ENCODE results near the gene SEC24C.
"Not testable (repeated sequence)": the region's sequence is repeated elsewhere in the genome, so short reads cannot be mapped to it uniquely, and the experiment has no call there.

SEC24C gene

DNA sequence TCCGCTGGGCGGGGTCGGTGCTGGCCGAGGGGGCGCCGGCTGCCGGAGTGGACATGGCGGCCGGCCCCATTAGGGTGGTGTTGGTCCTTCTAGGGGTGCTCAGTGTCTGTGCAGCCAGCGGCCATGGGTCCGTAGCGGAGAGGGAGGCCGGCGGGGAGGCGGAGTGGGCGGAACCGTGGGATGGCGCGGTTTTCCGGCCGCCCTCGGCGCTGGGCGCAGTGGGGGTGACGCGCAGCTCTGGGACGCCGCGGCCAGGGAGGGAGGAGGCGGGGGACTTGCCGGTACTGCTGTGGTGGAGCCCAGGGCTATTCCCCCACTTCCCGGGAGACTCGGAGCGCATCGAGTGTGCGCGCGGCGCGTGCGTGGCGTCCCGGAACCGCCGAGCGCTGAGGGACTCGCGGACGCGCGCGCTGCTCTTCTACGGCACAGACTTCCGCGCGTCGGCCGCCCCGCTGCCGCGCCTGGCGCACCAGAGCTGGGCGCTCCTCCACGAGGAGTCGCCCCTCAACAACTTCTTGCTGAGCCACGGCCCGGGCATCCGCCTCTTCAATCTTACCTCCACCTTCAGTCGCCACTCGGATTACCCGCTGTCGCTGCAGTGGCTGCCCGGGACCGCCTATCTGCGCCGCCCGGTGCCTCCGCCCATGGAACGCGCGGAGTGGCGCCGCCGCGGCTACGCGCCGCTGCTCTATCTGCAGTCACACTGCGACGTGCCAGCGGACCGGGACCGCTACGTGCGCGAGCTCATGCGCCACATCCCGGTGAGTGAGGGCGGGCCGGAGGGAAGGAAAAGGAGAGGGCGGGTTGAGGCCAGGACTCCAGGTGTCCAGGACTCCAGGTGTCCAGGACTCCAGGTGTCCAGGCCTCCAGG lies 28.3 kb downstream of the SEC24C start:
- DNase-seq: peak; percentile 50

DNA sequence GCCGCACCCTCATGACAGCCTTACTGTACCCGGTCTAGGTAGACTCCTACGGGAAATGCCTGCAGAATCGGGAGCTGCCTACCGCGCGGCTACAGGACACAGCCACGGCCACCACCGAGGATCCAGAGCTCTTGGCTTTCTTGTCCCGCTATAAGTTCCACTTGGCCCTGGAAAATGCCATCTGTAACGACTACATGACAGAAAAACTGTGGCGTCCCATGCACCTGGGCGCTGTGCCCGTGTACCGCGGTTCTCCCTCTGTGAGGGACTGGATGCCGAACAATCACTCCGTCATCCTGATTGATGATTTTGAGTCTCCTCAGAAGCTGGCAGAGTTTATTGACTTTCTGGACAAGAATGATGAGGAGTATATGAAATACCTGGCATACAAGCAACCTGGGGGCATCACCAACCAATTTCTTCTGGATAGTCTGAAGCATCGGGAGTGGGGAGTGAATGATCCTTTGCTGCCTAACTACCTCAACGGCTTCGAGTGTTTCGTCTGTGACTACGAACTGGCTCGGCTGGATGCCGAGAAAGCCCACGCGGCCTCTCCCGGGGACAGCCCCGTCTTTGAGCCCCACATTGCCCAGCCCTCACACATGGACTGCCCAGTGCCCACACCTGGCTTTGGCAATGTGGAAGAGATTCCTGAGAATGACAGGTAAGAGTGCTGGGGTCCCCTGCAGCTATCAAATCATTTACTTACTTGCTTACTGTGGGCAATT lies 29.1 kb downstream of the SEC24C start:
- no peak for DNase-seq

DNA sequence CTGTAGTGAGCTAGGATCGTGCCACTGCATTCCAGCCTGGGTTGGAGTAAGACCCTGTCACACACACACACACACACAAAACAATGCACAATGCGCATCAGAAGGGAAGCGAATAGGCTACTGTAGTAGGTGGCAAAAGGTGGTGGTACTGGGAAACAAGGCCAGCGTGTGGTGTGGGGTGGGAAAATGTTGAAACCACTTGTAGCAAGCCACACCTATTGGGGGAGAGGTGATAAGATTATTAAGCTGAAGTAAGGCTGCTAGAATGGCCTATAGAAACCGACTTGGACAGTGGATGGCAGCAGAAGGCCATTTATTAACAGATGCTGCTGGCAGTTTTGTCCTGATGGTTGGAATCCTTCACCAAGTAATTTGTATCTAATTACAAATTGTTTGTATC lies 30.5 kb downstream of the SEC24C start:
- no peak for DNase-seq

DNA sequence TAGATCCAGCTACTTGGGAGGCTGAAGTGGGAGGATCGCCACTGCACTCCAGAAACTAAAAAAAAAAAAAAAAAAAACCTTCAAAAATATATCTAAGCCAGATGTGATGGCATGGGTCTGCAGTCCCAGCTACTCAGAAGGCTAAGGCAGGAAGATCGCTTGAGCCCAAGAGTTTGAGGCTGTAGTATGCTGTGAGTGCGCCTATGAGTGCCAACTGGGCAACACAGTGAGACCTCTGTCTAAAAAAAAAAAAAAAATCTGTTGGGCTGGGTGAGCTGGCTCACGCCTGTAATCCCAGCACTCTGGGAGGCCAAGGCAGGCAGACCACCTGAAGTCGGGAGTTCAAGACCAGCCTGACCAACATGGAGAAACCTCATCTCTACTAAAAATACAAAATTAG lies 34.8 kb downstream of the SEC24C start:
- DNase-seq: no peak

DNA sequence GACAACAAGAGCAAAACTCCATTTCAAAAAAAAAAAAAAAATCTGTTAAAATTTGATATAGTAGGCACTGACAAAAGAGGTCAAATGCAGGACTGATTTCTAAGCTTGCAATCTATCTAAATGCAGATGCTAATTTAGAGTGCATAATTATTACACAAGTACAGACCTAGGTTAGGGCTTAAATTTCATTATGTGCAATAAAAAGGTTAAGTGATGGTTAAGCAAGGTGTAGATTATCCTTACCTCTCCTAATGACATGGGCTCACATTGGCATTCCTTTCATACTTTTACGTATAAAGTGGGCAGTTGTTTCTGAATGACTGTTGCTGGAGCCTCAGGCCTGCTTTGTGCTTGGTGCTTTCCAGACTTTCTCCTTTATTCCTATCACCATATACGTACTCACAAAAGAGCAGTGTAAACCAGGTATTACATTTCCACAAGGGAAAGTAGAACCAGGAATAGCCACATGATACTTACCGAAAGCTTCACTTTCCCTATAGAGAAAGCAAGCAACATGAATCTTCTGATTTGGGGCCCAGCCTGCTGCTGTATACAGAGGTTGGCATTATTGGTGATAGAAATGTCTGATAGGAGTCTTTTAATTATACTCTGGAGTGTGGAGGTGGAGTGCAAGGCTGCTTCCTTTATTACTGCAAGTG lies 35.5 kb downstream of the SEC24C start:
- DNase-seq: no peak

DNA sequence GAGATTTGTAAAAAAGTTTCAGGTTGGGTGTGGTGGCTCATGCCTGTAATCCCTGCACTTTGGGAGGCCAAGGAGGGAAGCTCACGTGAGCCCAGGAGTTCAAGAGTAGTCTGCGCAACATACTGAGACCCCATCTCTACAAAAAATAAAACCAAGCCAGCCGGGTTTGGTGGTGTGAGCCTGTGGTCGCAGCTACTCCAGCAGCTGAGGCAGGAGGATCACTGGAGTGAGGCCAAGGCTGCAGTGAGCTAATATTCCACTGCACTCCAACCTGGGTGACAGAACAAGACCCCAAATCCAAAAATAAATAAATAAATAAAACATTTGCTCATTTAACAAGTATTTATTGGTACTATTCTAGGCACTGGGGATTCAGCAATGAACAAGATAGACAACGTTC lies 36.1 kb downstream of the SEC24C start:
- DNase-seq: no peak

DNA sequence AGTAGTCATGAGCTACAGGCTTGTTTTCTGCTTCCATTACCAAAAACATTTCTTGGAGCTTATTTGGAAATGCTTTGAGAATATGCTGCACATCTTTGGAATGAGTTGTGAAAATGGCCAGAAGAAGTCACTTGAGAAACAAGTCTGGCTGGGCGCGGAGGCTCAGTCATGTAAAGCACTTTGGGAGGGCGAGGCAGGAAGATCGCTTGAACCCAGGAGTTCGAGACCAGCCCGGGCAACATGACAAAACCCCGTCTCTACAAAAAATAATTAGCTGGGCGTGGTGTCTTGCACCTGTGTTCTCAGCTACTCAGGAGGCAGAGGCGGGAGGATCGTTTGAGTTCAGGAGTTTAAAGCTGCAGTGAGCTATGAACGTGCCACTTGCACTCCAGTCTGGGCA lies 36.8 kb downstream of the SEC24C start:
- DNase-seq: no peak

DNA sequence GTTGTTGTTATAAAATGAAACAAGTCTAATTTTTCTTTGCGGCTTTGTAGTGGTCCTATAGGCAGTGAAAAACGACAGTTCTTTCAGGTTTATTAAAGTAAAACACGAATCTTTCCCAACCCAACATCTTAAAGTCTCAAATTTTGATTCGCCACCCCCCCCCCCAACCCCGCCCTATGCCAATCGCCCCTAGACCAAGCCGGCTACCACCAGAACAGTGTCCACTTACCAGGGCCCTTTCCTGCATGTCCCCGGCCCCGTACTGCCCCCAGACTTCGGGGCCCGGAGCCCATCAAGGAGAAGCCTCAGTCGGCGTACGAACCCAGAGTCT lies 37.3 kb downstream of the SEC24C start:
- DNase-seq: no peak

DNA sequence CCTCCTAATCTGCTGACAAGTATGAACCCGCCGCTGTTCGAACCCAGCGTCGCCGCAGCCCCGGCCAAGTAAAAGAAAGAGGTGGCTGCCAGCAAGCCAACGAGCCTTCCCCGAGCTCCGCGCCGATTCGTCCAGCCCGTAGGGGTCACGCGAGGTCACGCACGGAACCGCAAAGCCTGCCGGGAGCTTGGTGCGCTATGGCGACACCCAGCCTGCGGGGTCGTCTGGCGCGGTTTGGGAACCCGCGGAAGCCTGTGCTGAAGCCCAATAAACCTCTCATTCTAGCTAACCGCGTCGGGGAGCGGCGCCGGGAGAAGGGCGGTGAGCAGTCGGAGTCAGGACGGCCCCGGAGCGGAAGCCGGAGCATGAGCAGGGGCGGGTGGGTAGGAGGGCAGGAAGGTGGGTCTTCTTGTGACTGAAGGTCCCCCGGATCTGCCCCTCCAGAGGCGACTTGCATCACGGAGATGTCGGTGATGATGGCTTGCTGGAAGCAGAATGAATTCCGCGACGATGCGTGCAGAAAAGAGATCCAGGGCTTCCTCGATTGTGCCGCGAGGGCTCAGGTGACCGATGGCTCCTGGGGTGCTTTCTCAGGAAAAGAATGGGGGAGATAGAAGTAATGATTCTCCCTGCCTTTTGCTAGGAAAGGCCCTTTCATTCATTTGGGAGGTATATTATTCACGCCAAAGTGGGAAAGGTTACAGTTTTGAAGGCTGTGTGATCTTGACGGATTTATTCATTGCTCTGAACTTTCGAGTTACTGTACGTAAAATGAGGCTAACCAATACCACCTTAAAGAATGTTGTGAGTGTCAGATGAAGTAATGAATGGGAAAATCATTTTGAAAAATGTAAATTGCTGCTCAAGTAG lies 37.9 kb downstream of the SEC24C start, which contains the start of gene CHCHD1:
CHCHD1 (plus strand) TSS at position 170 of the 870 bp plus-strand sequence; CDS start at position 198, 28 bp downstream.
- peak; percentile 78 for DNase-seq

DNA sequence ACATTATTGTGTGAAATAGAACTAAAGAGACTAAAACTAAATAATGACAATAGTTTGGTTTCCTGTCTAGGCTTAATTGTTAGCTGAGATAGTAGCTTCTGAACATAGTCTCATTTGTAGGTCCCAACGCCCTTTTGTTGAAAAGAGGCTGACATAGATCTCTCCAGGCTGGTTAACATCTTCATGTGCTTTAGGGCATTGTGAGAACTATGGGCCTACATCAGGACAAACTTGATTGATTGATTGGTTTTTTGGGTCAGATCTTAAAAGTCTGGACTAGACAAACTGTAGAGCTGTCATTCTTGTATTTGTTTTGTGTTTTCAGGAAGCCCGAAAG lies 38.5 kb downstream of the SEC24C start:
- DNase-seq: no peak

DNA sequence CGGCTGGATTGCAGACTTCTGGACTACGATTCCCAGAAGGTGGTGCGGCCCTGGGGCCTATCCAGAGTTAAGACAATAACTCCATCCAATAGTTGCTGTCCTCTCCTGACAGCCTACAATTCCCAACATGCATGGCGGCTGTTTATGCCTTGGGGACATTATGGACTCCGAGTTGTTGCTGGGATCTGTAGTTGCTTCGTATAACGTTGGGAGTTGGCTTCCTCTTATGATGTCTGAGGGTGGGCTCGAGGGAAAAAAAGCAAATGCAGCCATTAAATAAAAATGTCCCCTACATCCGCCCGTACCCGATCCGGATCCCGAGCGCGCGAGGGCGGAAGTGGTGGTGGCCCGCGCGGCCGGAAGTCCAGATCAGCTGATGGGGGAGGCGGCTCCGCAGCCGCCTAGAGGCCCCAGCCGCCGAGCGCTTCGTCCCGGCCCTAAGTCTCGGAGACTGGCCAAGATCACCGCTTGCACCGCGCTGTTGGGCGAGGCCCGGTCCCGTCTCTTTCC lies 41.1 kb downstream of the SEC24C start, which contains the start of gene ZSWIM8:
ZSWIM8 (plus strand) TSS at position 396 of the 510 bp plus-strand sequence. CDS start 273 bp downstream, outside the sequence.
- peak; percentile 88 for DNase-seq

DNA sequence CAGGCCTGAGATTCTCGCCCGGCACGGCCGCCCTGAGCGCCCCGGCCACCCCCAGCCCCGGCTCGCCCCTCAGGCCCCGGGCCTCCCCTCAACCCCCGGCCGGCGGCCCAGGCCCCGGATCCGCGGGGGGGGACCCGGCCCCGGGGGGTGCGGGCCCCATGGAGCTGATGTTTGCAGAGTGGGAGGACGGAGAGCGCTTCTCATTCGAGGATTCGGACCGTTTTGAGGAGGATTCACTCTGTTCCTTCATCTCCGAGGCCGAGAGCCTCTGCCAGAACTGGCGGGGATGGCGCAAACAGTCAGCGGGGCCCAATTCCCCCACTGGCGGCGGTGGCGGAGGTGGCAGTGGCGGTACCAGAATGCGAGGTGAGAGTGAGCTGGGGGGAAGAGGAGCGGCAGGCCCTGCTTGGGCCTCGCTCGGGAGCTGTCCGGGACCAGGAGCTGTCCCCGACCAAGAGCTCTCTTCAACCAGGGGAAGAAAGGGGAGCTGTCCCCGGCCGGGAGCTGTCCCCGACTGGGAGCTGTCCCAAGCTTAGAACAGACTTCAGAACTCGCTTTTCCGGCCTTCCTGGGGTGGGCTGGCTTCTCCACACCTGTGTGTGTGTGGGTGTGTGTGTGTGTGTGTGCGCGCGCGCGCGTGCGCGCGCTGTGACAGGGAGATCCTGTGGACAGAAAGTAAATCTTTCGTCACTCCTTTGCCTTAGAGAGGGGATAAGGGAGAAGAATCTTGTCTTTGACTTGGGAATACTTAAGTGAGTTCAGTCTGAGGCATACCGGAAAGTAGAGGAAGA lies 41.7 kb downstream of the SEC24C start:
- DNase-seq: no peak

DNA sequence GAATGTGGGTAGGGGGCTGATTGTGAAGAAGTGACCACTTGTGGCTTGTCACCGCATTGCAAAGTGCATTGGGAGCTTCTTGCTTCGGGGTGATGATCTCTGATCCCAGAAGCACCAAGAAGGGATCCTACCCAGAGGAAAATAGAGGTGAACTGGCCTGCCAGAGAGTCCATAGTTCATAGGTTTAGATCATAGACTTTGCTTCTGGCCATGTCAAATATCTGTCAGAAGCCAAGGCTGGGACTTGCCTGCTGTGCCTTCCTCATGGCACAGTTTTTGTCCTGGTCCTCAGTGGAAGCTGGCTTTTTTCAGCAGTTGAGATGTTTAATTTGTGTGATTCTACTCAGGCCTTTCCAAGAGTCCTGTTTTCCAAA lies 42.3 kb downstream of the SEC24C start:
- DNase-seq: no peak

DNA sequence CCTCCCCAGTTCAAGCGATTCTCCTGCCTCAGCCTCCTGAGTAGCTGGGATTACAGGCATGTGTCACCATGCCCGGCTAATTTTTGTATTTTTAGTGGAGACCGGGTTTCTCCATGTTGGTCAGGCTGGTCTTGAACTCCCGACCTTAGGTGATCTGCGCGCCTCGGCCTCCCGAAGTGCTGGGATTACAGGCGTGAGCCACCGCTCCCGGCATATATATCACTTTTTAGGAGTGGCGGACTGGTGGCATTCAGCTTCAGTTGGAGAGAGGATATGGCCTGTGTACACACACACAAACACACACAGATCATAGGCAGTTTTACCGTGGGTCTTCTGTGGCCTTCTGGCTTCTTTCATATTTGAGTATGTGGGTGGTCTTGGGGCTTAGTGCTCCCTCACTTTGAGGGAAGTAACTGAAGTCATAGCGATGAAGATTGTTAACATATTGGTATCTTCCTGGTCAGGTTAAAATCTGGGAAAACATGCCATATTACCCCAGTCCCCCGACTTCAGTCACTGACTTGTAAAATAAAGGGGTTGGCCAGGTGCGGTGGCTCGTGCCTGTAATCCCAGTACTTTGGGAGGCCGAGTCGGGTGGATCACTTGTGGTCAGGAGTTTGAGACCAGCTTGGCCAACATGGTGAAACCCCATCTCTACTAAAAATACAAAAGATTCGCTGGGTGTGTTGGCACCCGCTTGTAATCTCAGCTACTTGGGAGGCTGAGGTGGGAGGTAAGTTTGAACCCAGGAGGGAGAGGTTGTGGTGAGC lies 43.0 kb downstream of the SEC24C start:
- DNase-seq: not testable (repeated sequence)

DNA sequence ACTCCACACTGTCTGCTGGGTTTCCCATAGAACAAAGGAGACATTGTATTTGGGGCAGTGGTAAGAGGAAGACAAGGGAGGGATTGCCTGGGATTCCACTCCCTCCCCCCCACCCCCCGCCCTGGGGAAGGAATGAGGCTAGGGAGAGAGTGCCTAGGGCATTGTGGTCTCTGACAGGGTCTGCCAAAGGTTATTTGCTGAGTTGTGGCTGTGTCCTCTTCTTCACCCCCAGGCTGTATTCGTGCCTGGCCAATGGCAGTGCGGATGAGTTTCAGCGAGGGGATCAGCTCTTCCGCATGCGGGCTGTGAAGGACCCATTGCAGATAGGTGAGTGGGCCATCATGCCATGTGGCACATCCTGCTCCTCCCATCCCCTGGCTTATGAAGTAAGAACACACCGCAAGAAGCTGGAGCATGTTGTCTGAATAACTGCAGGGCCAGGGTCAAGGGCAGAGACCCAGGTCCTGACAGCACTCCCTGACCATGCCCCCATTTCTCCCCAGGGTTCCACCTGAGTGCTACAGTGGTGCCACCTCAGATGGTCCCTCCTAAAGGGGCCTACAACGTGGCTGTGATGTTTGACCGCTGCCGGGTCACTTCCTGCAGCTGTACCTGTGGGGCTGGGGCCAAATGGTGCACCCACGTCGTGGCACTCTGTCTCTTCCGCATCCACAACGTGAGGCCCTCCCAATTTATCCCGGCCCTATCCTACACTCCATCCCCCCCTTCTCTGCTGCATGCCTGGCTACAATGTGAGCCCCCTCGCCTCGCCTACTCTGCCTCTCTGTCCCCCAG lies 44.9 kb downstream of the SEC24C start:
- no peak for DNase-seq

DNA sequence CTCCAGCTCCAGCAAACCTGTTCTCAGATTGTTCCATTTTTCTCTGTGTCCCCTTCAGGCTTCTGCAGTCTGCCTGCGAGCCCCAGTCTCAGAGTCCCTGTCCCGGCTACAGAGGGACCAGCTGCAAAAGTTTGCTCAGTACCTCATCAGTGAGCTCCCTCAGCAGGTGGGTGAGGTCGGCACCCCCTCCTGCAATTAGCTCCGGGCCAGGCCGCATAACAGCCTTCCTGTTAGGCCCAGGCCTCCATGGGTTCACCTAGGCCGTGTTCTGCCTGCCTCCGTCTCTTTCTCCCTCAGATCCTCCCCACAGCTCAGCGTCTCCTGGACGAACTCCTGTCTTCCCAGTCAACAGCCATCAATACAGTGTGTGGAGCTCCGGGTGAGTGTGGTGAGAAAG lies 45.5 kb downstream of the SEC24C start:
- no peak for DNase-seq

DNA sequence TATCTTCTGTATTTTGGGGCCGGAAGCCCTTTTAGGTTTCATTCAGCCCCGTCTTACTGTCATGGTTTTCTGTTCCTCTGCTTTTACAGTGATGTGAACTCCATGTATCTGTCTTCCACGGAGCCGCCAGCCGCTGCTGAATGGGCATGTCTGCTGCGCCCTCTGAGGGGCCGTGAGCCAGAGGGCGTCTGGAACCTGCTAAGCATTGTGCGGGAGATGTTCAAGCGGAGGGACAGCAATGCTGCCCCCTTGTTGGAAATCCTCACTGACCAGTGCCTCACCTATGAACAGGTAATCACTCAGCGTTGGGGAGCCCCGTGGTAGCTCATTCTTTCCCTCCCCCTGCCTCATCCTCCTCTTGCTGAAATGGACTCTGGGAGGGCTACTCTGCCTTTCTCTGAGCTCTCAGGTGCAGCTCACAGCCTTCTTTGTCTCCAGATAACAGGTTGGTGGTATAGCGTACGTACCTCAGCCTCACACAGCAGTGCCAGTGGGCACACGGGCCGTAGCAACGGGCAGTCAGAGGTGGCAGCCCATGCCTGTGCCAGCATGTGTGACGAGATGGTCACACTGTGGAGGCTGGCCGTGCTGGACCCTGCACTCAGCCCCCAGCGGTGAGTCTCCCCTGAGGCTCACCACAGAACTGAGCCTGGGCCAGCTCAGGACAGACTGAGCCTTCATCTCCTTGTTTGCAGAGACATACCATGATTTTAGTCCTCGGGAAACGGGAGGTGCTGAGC lies 46.9 kb downstream of the SEC24C start:
- DNase-seq: no peak

DNA sequence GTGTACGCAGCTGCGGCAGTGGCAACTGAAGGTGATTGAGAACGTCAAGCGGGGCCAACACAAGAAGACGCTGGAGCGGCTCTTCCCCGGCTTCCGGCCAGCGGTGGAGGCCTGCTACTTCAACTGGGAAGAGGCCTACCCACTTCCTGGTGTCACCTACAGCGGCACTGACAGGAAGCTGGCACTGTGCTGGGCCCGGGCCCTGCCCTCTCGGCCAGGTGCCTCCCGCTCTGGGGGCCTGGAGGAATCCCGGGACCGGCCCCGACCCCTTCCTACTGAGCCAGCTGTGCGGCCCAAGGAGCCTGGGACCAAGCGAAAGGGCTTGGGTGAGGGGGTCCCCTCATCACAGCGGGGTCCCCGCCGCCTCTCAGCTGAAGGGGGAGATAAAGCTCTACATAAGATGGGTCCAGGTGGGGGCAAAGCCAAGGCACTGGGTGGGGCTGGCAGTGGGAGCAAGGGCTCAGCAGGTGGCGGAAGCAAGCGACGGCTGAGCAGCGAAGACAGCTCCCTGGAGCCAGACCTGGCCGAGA lies 47.8 kb downstream of the SEC24C start:
- no peak for DNase-seq

DNA sequence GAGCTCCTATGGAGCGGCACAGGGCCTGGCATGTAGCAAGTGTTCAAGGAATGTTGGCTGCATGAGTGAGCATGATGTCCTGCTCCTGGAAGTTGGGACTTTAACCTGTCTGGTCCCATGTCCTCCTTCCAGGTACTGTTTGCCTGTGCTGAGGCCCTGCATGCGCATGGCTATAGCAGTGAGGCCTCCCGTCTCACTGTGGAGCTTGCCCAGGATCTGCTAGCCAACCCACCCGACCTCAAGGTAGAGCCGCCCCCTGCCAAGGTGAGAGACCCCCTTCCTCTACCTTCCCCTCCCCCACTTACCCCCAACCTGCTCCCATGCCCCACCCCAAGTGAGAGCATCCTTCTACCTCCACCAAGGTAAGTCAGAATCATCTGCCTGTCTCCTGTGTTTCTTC lies 49.3 kb downstream of the SEC24C start:
- no peak for DNase-seq
